Transverse colon (tissue), 4 donors: Measurements from ENCODE around the gene MRPL14. TPM values are rescaled to one million over a fixed set of nuclear protein-coding genes. Genes with fewer than 3 reads are reported as not detected.

ENCODE experiments used
- DNase-seq: peaks from one replicate; pipeline ENCODE4 v3.0.0-alpha.2; 2019
- H3K27ac ChIP-seq, 4 donors: fragments of 200-600 bp; sonication (generic); 2 replicates each; pipeline ENCODE4 v1.5.1; 2016 to 2018; ENCODE audit warnings: inconsistent platforms in 4 of 4
- H3K27me3 ChIP-seq: fragments of 200-600 bp; sonication (generic); 2 replicates; pipeline ENCODE4 v1.5.1; 2017; ENCODE audit warnings: inconsistent platforms
- H3K36me3 ChIP-seq, 4 donors: fragments of 200-600 bp; sonication (generic); 2 replicates each; pipeline ENCODE4 v1.5.1; 2017 to 2019; ENCODE audit warnings: inconsistent platforms in 4 of 4
- H3K4me1 ChIP-seq, 4 donors: fragments of 200-600 bp; sonication (generic); 2 replicates each; pipeline ENCODE4 v1.5.1; 2017 to 2020; ENCODE audit warnings: inconsistent platforms in 4 of 4
- H3K4me3 ChIP-seq, 4 donors: fragments of 200-600 bp; sonication (generic); 1 replicate in 1 of 4; 2 replicates in 3 of 4; pipeline versions ENCODE4 v1.5.1 to v1.6.1; 2017 to 2019; ENCODE audit warnings: inconsistent platforms in 4 of 4
- H3K9me3 ChIP-seq, 2 donors: fragments of 200-600 bp; sonication (generic); 2 replicates each; pipeline ENCODE4 v1.5.1; 2017 to 2019; ENCODE audit warnings: inconsistent platforms in 2 of 2
- CTCF ChIP-seq, 5 experiments: fragments of 200-600 bp in 3 of 5; fragments of 450-650 bp in 2 of 5; sonication (generic) in 3 of 5; IDR thresholded peaks; 1 replicate in 2 of 5; 2 replicates in 3 of 5; pipeline ENCODE4 v1.5.1; 2016 to 2017; ENCODE audit warnings: antibody characterized with exemption in 5 of 5, inconsistent platforms in 3 of 5, mild to moderate bottlenecking in 2 of 5, moderate library complexity in 1 of 5
- EP300 ChIP-seq: sonication (generic); formaldehyde crosslinking; IDR thresholded peaks from one replicate; pipeline ENCODE4 v1.6.1; 2017; ENCODE audit warnings: antibody characterized with exemption, low read depth
- POLR2A ChIP-seq: fragments of 450-650 bp; IDR thresholded peaks from one replicate; pipeline ENCODE4 v1.6.1; 2016; ENCODE audit warnings: antibody characterized with exemption, mild to moderate bottlenecking, moderate library complexity
- POLR2AphosphoS5 ChIP-seq, 3 donors: sonication (generic); formaldehyde crosslinking; IDR thresholded peaks; one replicate each; pipeline ENCODE4 v1.6.1; 2016; ENCODE audit warnings: antibody characterized with exemption in 3 of 3
- WGBS, 2 donors: methylation state at CpG; one replicate each; pipeline ENCODE4 v1.1.5; 2018; ENCODE audit warnings: low coverage in 1 of 2; 5-methylcytosine and 5-hydroxymethylcytosine counted together
- in situ Hi-C, 4 donors: fragments of 200-750 bp; cut with MboI; loops; one replicate each; pipeline versions ENCODE4 v1.15.0 to v1.15.1; 2017; ENCODE audit warnings: low sequenced_read_pairs in 3 of 4, low pct_ligation_motif_present in 1 of 4, low pct_unique_long_range_greater_than_20kb in 1 of 4
- intact Hi-C: fragments of 100-400 bp; cut with DNase I; formaldehyde crosslinking; loops from one replicate; pipeline ENCODE4 v1.15.1; 2023; ENCODE audit warnings: low total_unique reads
- total RNA-seq, 4 donors: library from RNA; depleted of rRNA; stranded (reverse); fragments of >200 nt; gene quantifications; one replicate each; pipeline ENCODE4 v1.1.0, GENCODE V29; 2016

The MRPL14 gene
- total RNA-seq, 4 donors from 2014 or later: 15.5 to 54.6 (median 45.9) TPM

GRCh38 chr6:44085219-44085618 lies 42.0 kb downstream of the MRPL14 start:
- no peaks in the 10 kb centered on the region for H3K9me3 ChIP-seq
- WGBS, 2 donors: 85 to 100% methylated on average over 1 to 2 of the region's 2 CpGs
- no peak overlapping the region for H3K4me3 ChIP-seq
- no peak for DNase-seq
- no peaks in the 10 kb centered on the region for H3K36me3 ChIP-seq
- intact Hi-C loops: no loop called here
- in situ Hi-C loops: loop anchor here (10.0 to 25.0 kb wide), 4 partner anchors 320 to 473 kb away; no protein-coding TSS in a partner anchor
- TF ChIP-seq CTCF (IDR thresholded peaks at IDR 0.05): no peak
- no peak for TF ChIP-seq POLR2AphosphoS5 (IDR thresholded peaks at IDR 0.05)
- no peak for TF ChIP-seq POLR2A
- TF ChIP-seq EP300: no peak
- no peak overlapping the region for H3K27ac ChIP-seq
- no peaks in the 10 kb centered on the region for H3K27me3 ChIP-seq
- H3K4me1 ChIP-seq: no peaks in the 10 kb centered on the region

GRCh38 chr6:44084231-44085014 lies 42.8 kb downstream of the MRPL14 start:
- Histone ChIP-seq H3K4me1 (peaks cover 0 to under 1% (median 0%) of the 10 kb centered on the region in 4 donors), H3K27ac (no peak overlapping the region), H3K27me3 (no peaks in the 10 kb centered on the region), H3K4me3 (no peak overlapping the region), H3K9me3 (no peaks in the 10 kb centered on the region), H3K36me3 (no peaks in the 10 kb centered on the region)
- TF ChIP-seq POLR2AphosphoS5 (IDR thresholded peaks at IDR 0.05) (no peak), CTCF (IDR thresholded peaks at IDR 0.05) (no peak), POLR2A (no peak), EP300 (no peak)
- in situ Hi-C loops (loop anchor here (10.0 to 25.0 kb wide), 4 partner anchors 320 to 472 kb away; no protein-coding TSS in a partner anchor), intact Hi-C loops (no loop called here)
- 86 to 100% methylated on average over 1 to 13 of the region's 13 CpGs for WGBS, 2 donors
- DNase-seq: no peak

GRCh38 chr6:44082872-44083321 lies 44.4 kb downstream of the MRPL14 start:
- no peaks in the 10 kb centered on the region for H3K36me3 ChIP-seq
- in situ Hi-C loops: loop anchor here (10.0 to 25.0 kb wide), 4 partner anchors 318 to 471 kb away; no protein-coding TSS in a partner anchor
- no peak for TF ChIP-seq CTCF (IDR thresholded peaks at IDR 0.05)
- no peak for TF ChIP-seq EP300
- TF ChIP-seq POLR2A: no peak
- no peak for TF ChIP-seq POLR2AphosphoS5 (IDR thresholded peaks at IDR 0.05)
- no peaks in the 10 kb centered on the region for H3K9me3 ChIP-seq
- no peak for DNase-seq
- 75% methylated on average over 8 of the region's 8 CpGs; no CpG with 5 or more reads in 1 of the 2 donors for WGBS, 2 donors
- intact Hi-C loops: no loop called here
- H3K4me3 ChIP-seq: no peak overlapping the region
- H3K4me1 ChIP-seq: peaks cover 0 to 14% (median 5%) of the 10 kb centered on the region in 4 donors
- H3K27ac ChIP-seq: no peak overlapping the region
- no peaks in the 10 kb centered on the region for H3K27me3 ChIP-seq

- H3K4me3 ChIP-seq: no peak overlapping the region
- in situ Hi-C loops: loop anchor here (10.0 to 25.0 kb wide), 4 partner anchors 317 to 469 kb away; no protein-coding TSS in a partner anchor
- no peaks in the 10 kb centered on the region for H3K9me3 ChIP-seq
- H3K36me3 ChIP-seq: no peaks in the 10 kb centered on the region
- H3K27ac ChIP-seq: no peak overlapping the region
- intact Hi-C loops: no loop called here
- H3K4me1 ChIP-seq: peaks cover 2 to 26% (median 10%) of the 10 kb centered on the region in 4 donors
- TF ChIP-seq POLR2A: no peak
- no peaks in the 10 kb centered on the region for H3K27me3 ChIP-seq
- no peak for DNase-seq
- 95% methylated on average over 6 of the region's 6 CpGs; no CpG with 5 or more reads in 1 of the 2 donors for WGBS, 2 donors
Measured at GRCh38 chr6:44081753-44082152, 45.5 kb downstream of the MRPL14 start.
